Astrocyte (in vitro differentiated cells and primary cell): ENCODE results near the gene LIPT2. TPM values are rescaled to one million over a fixed set of nuclear protein-coding genes. Genes with fewer than 3 reads are reported as not detected.

Experiments used
- DNase-seq: peaks from one replicate; pipeline ENCODE4 v3.0.0-alpha.2; 2010; ENCODE audit warnings: low read depth
- FAIRE-seq: peaks from 2 replicates; lab custom pipeline; 2011; peaks lifted over from hg19 to GRCh38; lab: Jason Lieb, UNC
- H2AFZ ChIP-seq: 2 replicates; pipeline ENCODE4 v1.6.0; 2012; ENCODE audit warnings: low read depth, low read length, inconsistent platforms
- H3K27ac ChIP-seq: 2 replicates; pipeline ENCODE4 v1.5.1; 2011; ENCODE audit warnings: low read depth, low read length, inconsistent platforms
- H3K27me3 ChIP-seq: 2 replicates; pipeline ENCODE4 v1.6.0; 2011; ENCODE audit warnings: low read length, inconsistent platforms; ENCODE audit not compliant: insufficient read depth
- H3K36me3 ChIP-seq: 2 replicates; pipeline ENCODE4 v1.5.1; 2011; ENCODE audit warnings: low read length, inconsistent platforms; ENCODE audit not compliant: insufficient read depth
- H3K4me1 ChIP-seq: 2 replicates; pipeline ENCODE4 v1.5.1; 2011; ENCODE audit warnings: low read length, inconsistent platforms; ENCODE audit not compliant: insufficient read depth
- H3K4me2 ChIP-seq: 2 replicates; pipeline ENCODE4 v1.6.0; 2012; ENCODE audit warnings: low read length, inconsistent platforms
- H3K4me3 ChIP-seq: 2 replicates; pipeline ENCODE4 v1.5.1; 2011; ENCODE audit warnings: low read depth, mild to moderate bottlenecking, low read length, inconsistent platforms; ENCODE audit not compliant: insufficient read depth
- H3K79me2 ChIP-seq: 2 replicates; pipeline ENCODE4 v1.6.0; 2012; ENCODE audit warnings: mild to moderate bottlenecking, low read length, inconsistent platforms; ENCODE audit not compliant: insufficient read depth
- H3K9ac ChIP-seq: 2 replicates; pipeline ENCODE4 v1.6.0; 2012; ENCODE audit warnings: mild to moderate bottlenecking, low read length, inconsistent platforms
- H3K9me3 ChIP-seq: 2 replicates; pipeline ENCODE4 v1.5.1; 2012; ENCODE audit warnings: low read depth, mild to moderate bottlenecking, low read length, inconsistent platforms; ENCODE audit not compliant: insufficient read depth
- H4K20me1 ChIP-seq: 2 replicates; pipeline ENCODE4 v1.6.0; 2012; ENCODE audit warnings: low read length, inconsistent platforms; ENCODE audit not compliant: insufficient read depth
- H3K27ac Mint-ChIP-seq: one replicate; pipeline ENCODE4 v1.8.0; 2021; ENCODE audit warnings: mild to moderate bottlenecking, mixed read lengths; ENCODE audit not compliant: unreplicated experiment
- H3K27me3 Mint-ChIP-seq: one replicate; pipeline ENCODE4 v1.8.0; 2021; ENCODE audit warnings: low read depth, mixed read lengths; ENCODE audit not compliant: unreplicated experiment
- H3K36me3 Mint-ChIP-seq: one replicate; pipeline ENCODE4 v1.8.0; 2021; ENCODE audit warnings: low read depth, mixed read lengths; ENCODE audit not compliant: unreplicated experiment
- H3K4me1 Mint-ChIP-seq: one replicate; pipeline ENCODE4 v1.8.0; 2021; ENCODE audit warnings: low read depth, mixed read lengths; ENCODE audit not compliant: unreplicated experiment
- H3K4me3 Mint-ChIP-seq: one replicate; pipeline ENCODE4 v1.8.0; 2021; ENCODE audit warnings: mild to moderate bottlenecking, moderate library complexity, mixed read lengths; ENCODE audit not compliant: unreplicated experiment
- H3K9me3 Mint-ChIP-seq: one replicate; pipeline ENCODE4 v1.8.0; 2021; ENCODE audit warnings: mild to moderate bottlenecking, mixed read lengths; ENCODE audit not compliant: unreplicated experiment
- CTCF ChIP-seq: IDR thresholded peaks from 2 replicates; pipeline ENCODE4 v1.5.1; 2011; ENCODE audit warnings: low read depth, mild to moderate bottlenecking, inconsistent platforms, low read length, moderate library complexity; ENCODE audit not compliant: insufficient read depth
- EZH2 ChIP-seq: IDR thresholded peaks from 2 replicates; pipeline ENCODE4 v1.6.1; 2012; ENCODE audit warnings: mild to moderate bottlenecking, low read length, inconsistent platforms; ENCODE audit not compliant: insufficient read depth
- total RNA-seq: library from RNA; stranded (reverse); gene quantifications from 2 replicates; pipeline ENCODE4 v1.2.1, GENCODE V29; 2021

Gene LIPT2
- total RNA-seq, 1 donor from 2014 or later, result 2.0 TPM

DNA sequence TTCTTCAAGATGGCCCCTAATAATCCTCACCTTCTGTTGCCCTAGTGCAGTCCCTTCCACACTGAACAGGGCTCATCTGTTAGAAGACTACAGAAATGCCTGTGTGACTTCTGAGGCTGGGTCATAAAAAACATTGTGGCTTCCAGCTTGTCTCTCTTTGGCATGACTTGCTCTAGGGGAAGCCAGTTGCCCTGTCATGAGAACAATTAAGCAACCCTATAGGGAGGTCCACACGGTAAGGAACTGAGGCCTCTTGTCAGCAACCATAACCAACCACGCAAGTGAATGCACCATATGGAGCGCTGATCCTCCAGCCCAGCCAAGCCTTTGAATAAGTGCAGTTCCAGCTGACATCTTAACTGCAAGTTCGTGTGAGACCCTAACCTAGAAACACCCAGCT is 2.6 kb downstream of the LIPT2 start:
- H3K4me2 ChIP-seq, result no peak overlapping the region
- no peak for TF ChIP-seq CTCF
- no peak for TF ChIP-seq EZH2
- H3K36me3 ChIP-seq, result no peaks in the 10 kb centered on the region
- no peaks in the 10 kb centered on the region for H3K9me3 ChIP-seq
- H3K27me3 ChIP-seq, result no peaks in the 10 kb centered on the region
- no peaks in the 10 kb centered on the region for H4K20me1 ChIP-seq
- peaks cover 6% of the 10 kb centered on the region for H3K4me1 Mint-ChIP-seq
- H3K4me1 ChIP-seq, result peaks cover 5% of the 10 kb centered on the region
- H3K4me3 Mint-ChIP-seq, result no peak overlapping the region
- no peak overlapping the region for H2AFZ ChIP-seq
- no peak for DNase-seq
- H3K27me3 Mint-ChIP-seq, result peaks cover 5% of the 10 kb centered on the region
- H3K27ac ChIP-seq, result no peak overlapping the region
- H3K36me3 Mint-ChIP-seq, result no peaks in the 10 kb centered on the region
- no peak for FAIRE-seq
- H3K9me3 Mint-ChIP-seq, result no peaks in the 10 kb centered on the region
- no peak overlapping the region for H3K4me3 ChIP-seq
- no peak overlapping the region for H3K27ac Mint-ChIP-seq
- H3K9ac ChIP-seq, result no peak overlapping the region
- H3K79me2 ChIP-seq, result no peaks in the 10 kb centered on the region

DNA sequence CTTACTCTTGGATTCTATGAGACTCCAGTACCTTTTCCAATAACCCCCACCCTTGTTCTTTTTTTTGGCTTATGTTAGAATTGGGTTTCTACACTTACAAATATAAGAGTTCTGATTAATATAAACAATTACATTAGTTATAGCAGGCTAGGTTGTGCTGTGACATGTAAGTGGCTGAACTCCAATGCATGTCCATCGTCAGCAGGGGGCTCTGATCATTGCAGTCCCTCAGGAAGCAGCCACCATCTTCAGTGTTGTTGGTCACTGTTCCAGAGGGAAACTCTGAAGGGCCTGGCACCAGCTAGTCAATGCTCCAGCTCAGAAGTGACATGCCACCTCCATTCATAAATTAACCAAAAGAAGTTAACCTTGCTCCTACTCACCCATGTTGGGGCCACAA is 5.6 kb downstream of the LIPT2 start:
- Mint-ChIP-seq H3K4me3 (no peak overlapping the region), H3K9me3 (no peaks in the 10 kb centered on the region), H3K36me3 (no peaks in the 10 kb centered on the region), H3K27ac (no peak overlapping the region), H3K4me1 (peaks cover 2% of the 10 kb centered on the region), H3K27me3 (peaks cover 5% of the 10 kb centered on the region)
- Histone ChIP-seq H3K27ac (no peak overlapping the region), H3K4me3 (no peak overlapping the region), H3K9me3 (no peaks in the 10 kb centered on the region), H3K36me3 (no peaks in the 10 kb centered on the region), H3K9ac (no peak overlapping the region), H4K20me1 (no peaks in the 10 kb centered on the region), H3K27me3 (no peaks in the 10 kb centered on the region), H3K4me2 (no peak overlapping the region), H3K79me2 (no peaks in the 10 kb centered on the region), H3K4me1 (no peaks in the 10 kb centered on the region), H2AFZ (no peak overlapping the region)
- no peak for DNase-seq
- no peak for FAIRE-seq
- TF ChIP-seq CTCF (peak; percentile 17), EZH2 (no peak)

DNA sequence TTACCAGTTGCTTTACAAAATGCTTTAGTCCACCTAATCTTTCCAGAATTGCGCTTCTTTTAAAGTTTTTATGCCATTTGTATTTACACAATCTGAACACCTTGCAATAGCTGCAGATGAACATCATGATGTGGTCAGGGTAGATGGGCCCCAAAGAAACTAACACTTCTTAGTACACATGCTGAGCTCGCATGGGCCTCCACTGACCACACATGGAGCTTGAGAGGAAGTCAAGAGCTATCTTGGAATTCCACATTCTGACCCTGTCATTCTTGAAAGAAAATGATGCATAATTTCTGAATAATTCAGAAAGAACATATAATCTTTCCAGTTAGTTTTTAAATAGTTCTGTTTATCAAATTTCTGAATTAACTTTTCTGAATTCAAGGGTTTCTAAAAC is 7.7 kb downstream of the LIPT2 start:
- Mint-ChIP-seq H3K4me3 (no peak overlapping the region), H3K27me3 (peaks cover 5% of the 10 kb centered on the region), H3K4me1 (no peaks in the 10 kb centered on the region)

More for the DNA sequence above, 7.7 kb downstream of the LIPT2 start:
- no peak overlapping the region for H3K4me3 ChIP-seq
- H3K79me2 ChIP-seq, result no peaks in the 10 kb centered on the region
- no peak overlapping the region for H2AFZ ChIP-seq
- H3K4me2 ChIP-seq, result no peak overlapping the region
- H3K27ac Mint-ChIP-seq, result no peak overlapping the region
- no peaks in the 10 kb centered on the region for H3K9me3 ChIP-seq
- DNase-seq (no peak), FAIRE-seq (no peak)
- TF ChIP-seq EZH2, result no peak
- TF ChIP-seq CTCF, result no peak
- no peak overlapping the region for H3K9ac ChIP-seq
- H3K27me3 ChIP-seq, result no peaks in the 10 kb centered on the region
- H3K36me3 ChIP-seq, result no peaks in the 10 kb centered on the region
- no peaks in the 10 kb centered on the region for H3K4me1 ChIP-seq
- H3K9me3 Mint-ChIP-seq, result no peaks in the 10 kb centered on the region
- H3K36me3 Mint-ChIP-seq, result no peaks in the 10 kb centered on the region
- H3K27ac ChIP-seq, result no peak overlapping the region
- no peaks in the 10 kb centered on the region for H4K20me1 ChIP-seq
